Loucy (cell line): ENCODE results near the gene SLC35F6.

Source experiments
- H2AFZ ChIP-seq: fragments of 200-600 bp; sonication (generic); 2 replicates; pipeline ENCODE4 v1.6.0; 2016; ENCODE audit warnings: antibody characterized with exemption, mild to moderate bottlenecking, low read length, moderate library complexity
- H3F3A ChIP-seq: fragments of 200-600 bp; 2 replicates; pipeline ENCODE4 v1.6.0; 2016; ENCODE audit warnings: antibody characterized with exemption, low read depth, mild to moderate bottlenecking
- H3K27me3 ChIP-seq: fragments of 200-600 bp; sonication (generic); 2 replicates; pipeline ENCODE4 v1.6.1; 2014; ENCODE audit warnings: low read length, mild to moderate bottlenecking; ENCODE audit not compliant: insufficient read depth, poor library complexity, severe bottlenecking
- H3K36me3 ChIP-seq: fragments of 200-600 bp; sonication (generic); 2 replicates; pipeline ENCODE4 v1.6.1; 2016; ENCODE audit warnings: low read length; ENCODE audit not compliant: insufficient read depth
- H3K4me1 ChIP-seq: fragments of 200-600 bp; sonication (generic); 2 replicates; pipeline ENCODE4 v1.5.1; 2014; ENCODE audit warnings: low read length, mild to moderate bottlenecking; ENCODE audit not compliant: insufficient read depth, poor library complexity, severe bottlenecking
- H3K4me2 ChIP-seq: fragments of 200-600 bp; sonication (generic); 2 replicates; pipeline ENCODE4 v1.6.0; 2014; ENCODE audit warnings: antibody characterized with exemption, low read length, low read depth, mild to moderate bottlenecking; ENCODE audit not compliant: poor library complexity, severe bottlenecking
- H3K4me3 ChIP-seq: fragments of 200-600 bp; sonication (generic); 2 replicates; pipeline ENCODE4 v1.5.1; 2014; ENCODE audit warnings: low read length, mild to moderate bottlenecking, mixed read lengths; ENCODE audit not compliant: poor library complexity, severe bottlenecking
- H3K79me2 ChIP-seq: fragments of 200-600 bp; sonication (generic); 2 replicates; pipeline ENCODE4 v1.6.1; 2014; ENCODE audit warnings: low read length; ENCODE audit not compliant: insufficient read depth
- H3K9ac ChIP-seq: fragments of 200-600 bp; sonication (generic); 2 replicates; pipeline ENCODE4 v1.6.0; 2014; ENCODE audit warnings: mild to moderate bottlenecking, low read depth, low read length, moderate library complexity; ENCODE audit not compliant: poor library complexity, severe bottlenecking
- H3K9me2 ChIP-seq: fragments of 200-600 bp; sonication (generic); replicated peaks from 2 replicates; pipeline ENCODE4 v1.6.1; 2016; ENCODE audit warnings: low read depth, low read length, mixed read lengths
- H3K9me3 ChIP-seq: fragments of 200-600 bp; sonication (generic); 2 replicates; pipeline ENCODE4 v1.6.1; 2014; ENCODE audit warnings: mild to moderate bottlenecking, antibody characterized with exemption, low read length, low read depth; ENCODE audit not compliant: insufficient read depth
- H4K20me1 ChIP-seq: fragments of 200-600 bp; sonication (generic); 2 replicates; pipeline ENCODE4 v1.6.0; 2014; ENCODE audit warnings: antibody characterized with exemption, low read length, mild to moderate bottlenecking; ENCODE audit not compliant: insufficient read depth, poor library complexity, severe bottlenecking
- EZH2phosphoT487 ChIP-seq: fragments of 200-600 bp; IDR thresholded peaks from 2 replicates; pipeline ENCODE4 v1.6.1; 2018; ENCODE audit warnings: antibody characterized with exemption, mild to moderate bottlenecking, moderate library complexity, borderline replicate concordance
- TF ChIP-seq, protein P1 (sequence below): fragments of 200-600 bp; sonication (generic); conservative IDR thresholded peaks from 2 replicates; pipeline ENCODE4 v1.5.1; 2014; ENCODE audit warnings: mild to moderate bottlenecking, antibody characterized with exemption, low read length

The SLC35F6 gene

GRCh38 chr2:26784570-26785234 is 20.6 kb downstream of the SLC35F6 start:
- peak overlapping the region; percentile 81 for H2AFZ ChIP-seq

GRCh38 chr2:26785431-26786206 is 21.5 kb downstream of the SLC35F6 start, which contains the start of gene CENPA:
CENPA (plus strand) TSS chr2:26786056; CDS start chr2:26786197, 141 bp downstream.
- H2AFZ ChIP-seq = peak within 1 kb of the TSS; percentile 81
- H3K9ac ChIP-seq = peak within 1 kb of the TSS; percentile 90
- H3K4me1 ChIP-seq = peaks cover 26% of the 10 kb centered on the region
- peak within 1 kb of the TSS; percentile 86 for H3K4me3 ChIP-seq
- H3K27me3 ChIP-seq = no peaks in the 10 kb centered on the region
- H4K20me1 ChIP-seq = peaks cover 8% of the 10 kb centered on the region
- H3K4me2 ChIP-seq = peak within 1 kb of the TSS; percentile 75
- no peaks in the 10 kb centered on the region for H3K9me2 ChIP-seq
- TF ChIP-seq EZH2phosphoT487 = no peak
- TF ChIP-seq, protein P1, sequence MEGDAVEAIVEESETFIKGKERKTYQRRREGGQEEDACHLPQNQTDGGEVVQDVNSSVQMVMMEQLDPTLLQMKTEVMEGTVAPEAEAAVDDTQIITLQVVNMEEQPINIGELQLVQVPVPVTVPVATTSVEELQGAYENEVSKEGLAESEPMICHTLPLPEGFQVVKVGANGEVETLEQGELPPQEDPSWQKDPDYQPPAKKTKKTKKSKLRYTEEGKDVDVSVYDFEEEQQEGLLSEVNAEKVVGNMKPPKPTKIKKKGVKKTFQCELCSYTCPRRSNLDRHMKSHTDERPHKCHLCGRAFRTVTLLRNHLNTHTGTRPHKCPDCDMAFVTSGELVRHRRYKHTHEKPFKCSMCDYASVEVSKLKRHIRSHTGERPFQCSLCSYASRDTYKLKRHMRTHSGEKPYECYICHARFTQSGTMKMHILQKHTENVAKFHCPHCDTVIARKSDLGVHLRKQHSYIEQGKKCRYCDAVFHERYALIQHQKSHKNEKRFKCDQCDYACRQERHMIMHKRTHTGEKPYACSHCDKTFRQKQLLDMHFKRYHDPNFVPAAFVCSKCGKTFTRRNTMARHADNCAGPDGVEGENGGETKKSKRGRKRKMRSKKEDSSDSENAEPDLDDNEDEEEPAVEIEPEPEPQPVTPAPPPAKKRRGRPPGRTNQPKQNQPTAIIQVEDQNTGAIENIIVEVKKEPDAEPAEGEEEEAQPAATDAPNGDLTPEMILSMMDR = 0 out of 2 replicates have a peak, but pooled peaks have one; percentile 1
- H3K79me2 ChIP-seq = peaks cover 45% of the 10 kb centered on the region
- H3K9me3 ChIP-seq = peaks cover under 1% of the 10 kb centered on the region
- peaks cover 3% of the 10 kb centered on the region; the same call in 1 of the 2 replicates for H3K36me3 ChIP-seq
- no peaks in the 10 kb centered on the region for H3F3A ChIP-seq

More at GRCh38 chr2:26784570-26785234, 20.6 kb downstream of the SLC35F6 start:
- peak overlapping the region; percentile 68 for H3K4me2 ChIP-seq
- peak overlapping the region; percentile 41 for H3K9ac ChIP-seq
- H3K36me3 ChIP-seq = peaks cover 10% of the 10 kb centered on the region; the same call in 1 of the 2 replicates
- TF ChIP-seq, protein P1 = no peak
- TF ChIP-seq EZH2phosphoT487 = no peak
- H3K9me3 ChIP-seq = no peaks in the 10 kb centered on the region
- H3K9me2 ChIP-seq = no peaks in the 10 kb centered on the region
- H3F3A ChIP-seq = no peaks in the 10 kb centered on the region
- H3K79me2 ChIP-seq = peaks cover 38% of the 10 kb centered on the region
- peaks cover 23% of the 10 kb centered on the region for H3K4me1 ChIP-seq
- H4K20me1 ChIP-seq = peaks cover 8% of the 10 kb centered on the region
- H3K27me3 ChIP-seq = no peaks in the 10 kb centered on the region
- H3K4me3 ChIP-seq = peak overlapping the region; percentile 86

- peak overlapping the region; percentile 75 for H3K4me2 ChIP-seq
- H3K9ac ChIP-seq = peak overlapping the region; percentile 90
- no peaks in the 10 kb centered on the region for H3K9me2 ChIP-seq
- H3K4me3 ChIP-seq = peak overlapping the region; percentile 86
- no peaks in the 10 kb centered on the region for H3F3A ChIP-seq
- peaks cover 53% of the 10 kb centered on the region for H3K79me2 ChIP-seq
- H3K36me3 ChIP-seq = peaks cover 7% of the 10 kb centered on the region; the same call in 1 of the 2 replicates
- H4K20me1 ChIP-seq = peaks cover 12% of the 10 kb centered on the region
- H3K27me3 ChIP-seq = no peaks in the 10 kb centered on the region
- H3K9me3 ChIP-seq = peaks cover 3% of the 10 kb centered on the region
- peaks cover 26% of the 10 kb centered on the region for H3K4me1 ChIP-seq
- TF ChIP-seq EZH2phosphoT487 = no peak
- TF ChIP-seq, protein P1 = no peak
- peak overlapping the region; percentile 56 for H2AFZ ChIP-seq
Observed at GRCh38 chr2:26786207-26787028, 22.3 kb downstream of the SLC35F6 start.
